Right lobe of liver (tissue), 6 donors: ENCODE data around the gene OPCML. TPM values are rescaled to one million over a fixed set of nuclear protein-coding genes. Genes with fewer than 3 reads are reported as not detected.

Source experiments
- ATAC-seq, 4 donors: fragments of 200-7000 bp; cut with Tn5 transposase; one replicate each; pipeline ENCODE4 v1.9.1; 2020; ENCODE audit warnings: mild to moderate bottlenecking in 4 of 4, moderate library complexity in 4 of 4
- DNase-seq, 3 donors: peaks; one replicate each; pipeline ENCODE4 v3.0.0-alpha.2; 2020
- H3K27ac ChIP-seq, 3 donors: fragments of 200-600 bp; one replicate each; pipeline ENCODE4 v1.8.0; 2022
- H3K27me3 ChIP-seq, 2 donors: fragments of 200-600 bp; one replicate each; pipeline ENCODE4 v1.8.0; 2022
- H3K36me3 ChIP-seq, 4 donors: fragments of 200-600 bp; sonication (generic) in 1 of 4; one replicate each; pipeline versions ENCODE4 v1.5.1 to v1.8.0; 2017 to 2022; ENCODE audit warnings: control low read depth in 1 of 4
- H3K4me1 ChIP-seq, 4 donors: fragments of 200-600 bp; sonication (generic) in 1 of 4; one replicate each; pipeline versions ENCODE4 v1.5.1 to v1.8.0; 2017 to 2022; ENCODE audit warnings: control low read depth in 1 of 4
- H3K4me3 ChIP-seq, 3 donors: fragments of 200-600 bp; one replicate each; pipeline ENCODE4 v1.8.0; 2022
- H3K9me3 ChIP-seq, 4 donors: fragments of 200-600 bp; sonication (generic) in 1 of 4; one replicate each; pipeline versions ENCODE4 v1.5.1 to v1.8.0; 2017 to 2022; ENCODE audit warnings: control low read depth in 1 of 4
- POLR2A ChIP-seq: fragments of 450-650 bp; IDR thresholded peaks from one replicate; pipeline ENCODE4 v1.6.1; 2017; ENCODE audit warnings: antibody characterized with exemption, mild to moderate bottlenecking
- WGBS: methylation state at CpG from one replicate; pipeline ENCODE4 v1.1.6; 2018; ENCODE audit warnings: low coverage, low lambda C conversion rate; ENCODE audit not compliant: insufficient coverage; ENCODE audit errors: missing lambda C conversion rate; 5-methylcytosine and 5-hydroxymethylcytosine counted together
- intact Hi-C, 2 donors: fragments of 100-400 bp; cut with DNase I; formaldehyde crosslinking; loops; one replicate each; pipeline versions ENCODE4 v1.11.2 to v1.14.1; 2022
- total RNA-seq, 6 experiments: library from RNA; depleted of rRNA in 2 of 6; stranded (reverse); fragments of >200 nt in 2 of 6; fragmentation: NEBNext Ultra II Directional in 3 of 6; extraction: Animal tissue kit (Norgen Biotek cat#: 25700) in 3 of 6; gene quantifications; one replicate each; pipeline versions ENCODE4 v1.1.0 to v1.2.4, GENCODE V29; 2016 to 2023
- TF ChIP-seq, protein P1 (sequence below), 4 donors: fragments of 200-600 bp in 3 of 4; fragments of 450-650 bp in 1 of 4; IDR thresholded peaks; one replicate each; pipeline versions ENCODE4 v1.5.1 to v1.8.0; 2016 to 2022; ENCODE audit warnings: antibody characterized with exemption in 4 of 4, mild to moderate bottlenecking in 2 of 4
- donor health status: DM: no; HTN: yes; CAD: no.
- donor health status: DM: no; HTN: no; CAD: no.
- donor health status: DM: no; HTN: no; CAD: no.
- donor health status: DM: no; HTN: yes; CAD: no.
- donor health status: DM: no; HTN: yes; CAD: no.

Gene OPCML
- total RNA-seq, 6 experiments from 2014 or later: 0.11 TPM; not detected in 5

DNA sequence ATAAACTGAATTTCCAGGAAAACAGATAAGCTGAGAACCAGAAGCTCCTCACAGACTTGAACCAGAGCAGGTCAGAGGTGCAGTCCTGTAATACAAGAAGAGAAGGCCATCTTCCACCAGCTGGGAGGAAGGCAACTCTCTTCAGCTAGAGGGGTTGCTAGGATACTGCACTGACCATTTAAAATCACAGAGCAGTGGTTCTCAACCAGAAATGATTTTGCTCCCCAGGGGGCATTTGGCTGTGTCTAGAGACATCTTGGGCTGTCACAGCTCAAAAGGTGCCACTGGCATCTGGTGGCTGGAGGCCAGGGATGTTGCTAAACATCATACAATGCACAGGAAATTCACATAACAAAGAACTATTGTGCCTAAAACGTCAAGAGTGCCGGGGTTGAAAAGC, 17.2 kb downstream of the OPCML start:
- Histone ChIP-seq H3K4me3 (no peak overlapping the region), H3K9me3 (no peaks in the 10 kb centered on the region), H3K4me1 (peaks cover 0 to 8% (median 4%) of the 10 kb centered on the region in 4 donors), H3K27ac (no peak overlapping the region), H3K27me3 (no peaks in the 10 kb centered on the region), H3K36me3 (no peaks in the 10 kb centered on the region)
- WGBS: 39% methylated on average over 2 of the region's 2 CpGs
- intact Hi-C loops: no loop called here
- TF ChIP-seq, protein P1, sequence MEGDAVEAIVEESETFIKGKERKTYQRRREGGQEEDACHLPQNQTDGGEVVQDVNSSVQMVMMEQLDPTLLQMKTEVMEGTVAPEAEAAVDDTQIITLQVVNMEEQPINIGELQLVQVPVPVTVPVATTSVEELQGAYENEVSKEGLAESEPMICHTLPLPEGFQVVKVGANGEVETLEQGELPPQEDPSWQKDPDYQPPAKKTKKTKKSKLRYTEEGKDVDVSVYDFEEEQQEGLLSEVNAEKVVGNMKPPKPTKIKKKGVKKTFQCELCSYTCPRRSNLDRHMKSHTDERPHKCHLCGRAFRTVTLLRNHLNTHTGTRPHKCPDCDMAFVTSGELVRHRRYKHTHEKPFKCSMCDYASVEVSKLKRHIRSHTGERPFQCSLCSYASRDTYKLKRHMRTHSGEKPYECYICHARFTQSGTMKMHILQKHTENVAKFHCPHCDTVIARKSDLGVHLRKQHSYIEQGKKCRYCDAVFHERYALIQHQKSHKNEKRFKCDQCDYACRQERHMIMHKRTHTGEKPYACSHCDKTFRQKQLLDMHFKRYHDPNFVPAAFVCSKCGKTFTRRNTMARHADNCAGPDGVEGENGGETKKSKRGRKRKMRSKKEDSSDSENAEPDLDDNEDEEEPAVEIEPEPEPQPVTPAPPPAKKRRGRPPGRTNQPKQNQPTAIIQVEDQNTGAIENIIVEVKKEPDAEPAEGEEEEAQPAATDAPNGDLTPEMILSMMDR (IDR thresholded peaks at IDR 0.05): no peak
- no peak for TF ChIP-seq POLR2A
- DNase-seq (no peak), ATAC-seq (no peak)

DNA sequence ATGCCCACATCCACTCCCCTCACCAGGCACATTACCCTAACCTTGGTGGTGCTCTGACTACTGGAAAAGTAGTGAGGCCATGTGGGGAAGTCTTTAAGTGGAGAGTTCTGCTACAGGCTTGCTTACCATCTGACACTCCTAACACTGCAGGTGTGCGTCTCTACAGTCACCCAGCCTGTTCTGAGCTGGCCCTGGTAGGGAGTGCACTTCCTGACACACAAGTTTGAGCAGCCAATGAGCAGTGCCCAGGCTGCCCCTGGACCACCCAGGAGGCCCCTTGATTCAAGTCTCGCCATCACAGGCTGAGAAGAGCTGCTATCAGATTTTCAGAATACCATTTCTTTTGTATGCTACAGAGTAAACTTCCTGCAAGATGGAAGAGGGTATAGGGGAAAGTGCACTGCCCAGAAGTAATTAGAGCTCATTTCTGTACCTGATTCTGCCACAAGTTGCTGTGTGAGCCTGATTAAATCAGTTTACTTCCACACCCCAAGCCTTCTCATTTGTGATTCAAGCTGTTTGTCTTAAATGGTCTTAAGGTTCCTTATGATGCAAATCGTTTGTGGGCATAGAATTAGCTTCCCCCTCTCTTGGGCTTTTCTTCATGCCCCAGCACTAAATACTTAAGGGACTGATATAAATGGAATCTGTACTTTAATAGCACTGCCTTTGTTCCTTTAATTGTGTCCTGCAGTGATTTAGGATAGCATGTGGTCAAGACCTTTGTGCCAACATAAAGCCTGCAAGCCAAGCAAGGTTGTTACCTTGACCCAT, 22.2 kb downstream of the OPCML start:
- no peaks in the 10 kb centered on the region for H3K27me3 ChIP-seq
- no peak for ATAC-seq
- WGBS: 13% methylated on average over 1 of the region's 3 CpGs
- no peak for DNase-seq
- H3K36me3 ChIP-seq: no peaks in the 10 kb centered on the region
- intact Hi-C loops: no loop called here
- H3K4me1 ChIP-seq: no peaks in the 10 kb centered on the region
- no peaks in the 10 kb centered on the region for H3K9me3 ChIP-seq
- no peak overlapping the region for H3K4me3 ChIP-seq
- TF ChIP-seq, protein P1 (IDR thresholded peaks at IDR 0.05): no peak
- no peak for TF ChIP-seq POLR2A
- no peak overlapping the region for H3K27ac ChIP-seq

DNA sequence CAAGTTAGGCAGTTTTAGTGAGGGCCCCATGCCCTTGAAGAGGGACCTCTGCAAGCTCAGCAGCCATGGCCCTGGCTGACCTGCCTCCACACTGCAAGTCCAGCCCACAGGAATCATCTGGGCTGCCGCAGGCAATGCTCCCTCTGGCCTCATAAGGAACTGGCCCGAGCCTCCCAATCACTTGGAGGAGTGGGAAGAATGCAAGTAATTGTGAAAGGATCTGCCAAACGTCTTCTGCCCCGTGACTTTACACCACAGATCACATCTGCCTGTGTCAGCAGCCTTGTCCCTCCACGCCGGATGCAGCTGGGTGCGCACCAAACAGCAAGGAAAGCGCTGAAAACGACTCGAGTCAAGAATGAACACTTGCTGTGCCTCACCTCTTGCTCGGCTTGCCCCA, 23.8 kb downstream of the OPCML start:
- Histone ChIP-seq H3K9me3 (no peaks in the 10 kb centered on the region), H3K36me3 (no peaks in the 10 kb centered on the region), H3K27me3 (no peaks in the 10 kb centered on the region), H3K4me3 (no peak overlapping the region), H3K4me1 (no peaks in the 10 kb centered on the region), H3K27ac (no peak overlapping the region)
- ATAC-seq: peak in 2 of 4 donors; percentile 16 to 35
- 65% methylated on average over 9 of the region's 11 CpGs for WGBS
- intact Hi-C loops: no loop called here
- TF ChIP-seq, protein P1 (IDR thresholded peaks at IDR 0.05): no peak
- TF ChIP-seq POLR2A: no peak
- no peak for DNase-seq

DNA sequence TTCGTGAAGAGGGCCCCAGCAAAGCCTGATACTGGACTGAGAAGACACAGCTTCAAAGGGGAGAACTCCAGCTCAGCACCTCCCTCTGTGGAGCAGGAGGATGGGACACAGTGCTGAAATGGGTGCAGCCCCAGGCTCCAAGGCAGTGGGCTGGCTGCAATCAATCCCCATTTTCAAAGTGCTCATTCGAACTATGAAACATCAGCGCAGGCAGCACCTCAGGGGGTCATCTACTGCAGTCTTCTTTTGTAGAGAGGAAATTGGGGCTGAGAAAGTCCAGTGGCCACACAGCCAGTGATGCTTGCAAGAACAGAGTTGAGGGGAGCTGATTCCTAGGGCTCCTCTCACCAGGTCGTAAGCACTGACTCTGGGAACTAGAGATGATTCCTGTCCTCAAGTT, 25.1 kb downstream of the OPCML start:
- Histone ChIP-seq H3K36me3 (no peaks in the 10 kb centered on the region), H3K4me1 (no peaks in the 10 kb centered on the region), H3K27ac (no peak overlapping the region), H3K9me3 (no peaks in the 10 kb centered on the region), H3K4me3 (no peak overlapping the region), H3K27me3 (no peaks in the 10 kb centered on the region)
- no peak for ATAC-seq
- DNase-seq: no peak
- WGBS: 60% methylated on average over 1 of the region's 4 CpGs
- TF ChIP-seq, protein P1 (IDR thresholded peaks at IDR 0.05): no peak
- TF ChIP-seq POLR2A: no peak
- intact Hi-C loops: no loop called here
